Activated CD4-positive, alpha-beta T cell treated with anti-CD3 and anti-CD28 coated beads for 36 hours (primary cell): ENCODE results near the gene PLEKHA8. TPM values are rescaled to one million over a fixed set of nuclear protein-coding genes. Genes with fewer than 3 reads are reported as not detected.

Experiments
- ATAC-seq: fragments of 200-7000 bp; cut with Tn5 transposase; one replicate; pipeline ENCODE4 v1.10.0; 2021; ENCODE audit warnings: mild to moderate bottlenecking, moderate library complexity
- CTCF ChIA-PET: fragments of 350-600 bp; sonication (Branson Sonifier 250); formaldehyde crosslinking; loops from one replicate; lab custom pipeline; 2021; ENCODE audit warnings: antibody characterized with exemption; lab: Charles Lee
- POLR2A ChIA-PET: fragments of 350-600 bp; sonication (Branson Sonifier 250); formaldehyde crosslinking; loops from one replicate; lab custom pipeline; 2021; ENCODE audit warnings: antibody characterized with exemption, inconsistent platforms; lab: Charles Lee
- DNase-seq: peaks from one replicate; pipeline ENCODE4 v3.0.0-alpha.2; 2020
- H3K27ac Mint-ChIP-seq: one replicate; pipeline ENCODE4 v1.8.0; 2021; ENCODE audit warnings: mixed read lengths
- H3K27me3 Mint-ChIP-seq: one replicate; pipeline ENCODE4 v1.8.0; 2021; ENCODE audit warnings: mixed read lengths
- H3K36me3 Mint-ChIP-seq: one replicate; pipeline ENCODE4 v1.8.0; 2021; ENCODE audit warnings: low read depth, mixed read lengths
- H3K4me1 Mint-ChIP-seq: one replicate; pipeline ENCODE4 v1.8.0; 2021; ENCODE audit warnings: mixed read lengths
- H3K4me3 Mint-ChIP-seq: one replicate; pipeline ENCODE4 v1.8.0; 2021; ENCODE audit warnings: mild to moderate bottlenecking, moderate library complexity, mixed read lengths
- H3K9me3 Mint-ChIP-seq: one replicate; pipeline ENCODE4 v1.8.0; 2021; ENCODE audit warnings: low read depth, mixed read lengths
- intact Hi-C, 2 experiments: fragments of 100-400 bp; cut with DNase I in 1 of 2; cut with micrococcal nuclease in 1 of 2; formaldehyde crosslinking; loops; one replicate each; pipeline versions ENCODE4 v1.14.2 to v1.15.1; 2022 to 2024; cut with DNase I, micrococcal nuclease
- total RNA-seq, 2 experiments: library from RNA; stranded (reverse); gene quantifications; one replicate each; pipeline ENCODE4 v1.2.3, GENCODE V29; 2021

The PLEKHA8 gene
- total RNA-seq, 2 experiments from 2014 or later: 9.0 to 11.1 TPM

DNA sequence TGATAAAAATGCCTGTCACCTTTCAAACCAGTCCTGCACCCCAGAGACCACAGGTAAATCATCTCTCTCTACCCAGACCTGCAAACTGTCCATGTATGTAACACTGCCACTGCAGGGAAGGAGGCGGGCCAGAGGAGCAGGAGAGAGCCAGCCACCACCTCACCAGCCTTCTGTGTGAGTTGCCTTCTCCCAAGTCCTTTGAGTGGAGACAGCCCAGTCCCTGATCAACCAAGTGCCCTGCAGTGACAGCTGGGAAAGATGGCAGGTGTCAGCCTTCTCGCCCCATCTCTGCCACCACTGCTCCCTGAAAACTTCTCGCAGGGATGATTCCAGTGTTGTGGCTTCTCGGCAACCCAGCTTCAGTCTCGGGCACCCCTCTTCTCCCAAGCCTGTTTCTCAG is 149.0 kb downstream of the PLEKHA8 start:
- H3K27me3 Mint-ChIP-seq: no peaks in the 10 kb centered on the region
- H3K27ac Mint-ChIP-seq: no peak overlapping the region
- no peaks in the 10 kb centered on the region for H3K36me3 Mint-ChIP-seq
- ATAC-seq: no peak
- no peak for DNase-seq
- no peaks in the 10 kb centered on the region for H3K9me3 Mint-ChIP-seq
- no peak overlapping the region for H3K4me3 Mint-ChIP-seq
- H3K4me1 Mint-ChIP-seq: peaks cover 6% of the 10 kb centered on the region
- CTCF ChIA-PET: interaction anchor here (1.4 kb wide), 1 partner anchor 99 kb away, joined by 4 read pairs; no protein-coding TSS in a partner anchor
- intact Hi-C loops: no loop called here
- POLR2A ChIA-PET: interaction anchor here (0.6 kb wide), 1 partner anchor 1071 kb away, joined by 3 read pairs; no protein-coding TSS in a partner anchor

DNA sequence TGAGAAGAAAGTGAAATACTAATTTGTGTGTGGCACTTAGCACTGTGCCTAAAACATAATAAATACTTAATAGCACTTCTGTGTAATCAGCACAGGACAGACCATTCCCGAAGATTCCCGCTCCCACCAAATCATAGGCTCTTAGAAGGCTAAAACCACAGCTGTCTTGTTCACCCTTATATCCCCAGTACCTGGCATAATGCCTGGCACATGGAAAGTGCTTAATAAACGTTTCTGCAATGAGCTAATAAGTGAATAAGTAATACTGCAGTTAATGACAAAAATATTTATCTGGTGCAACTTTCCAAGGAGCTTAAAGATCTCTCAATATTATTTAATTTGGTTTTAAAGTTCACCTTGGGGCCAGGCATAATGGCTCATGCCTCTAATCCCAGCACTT is 149.8 kb downstream of the PLEKHA8 start:
- POLR2A ChIA-PET: interaction anchor here (0.6 kb wide), 1 partner anchor 1072 kb away, joined by 3 read pairs; no protein-coding TSS in a partner anchor
- no peak for ATAC-seq
- Mint-ChIP-seq H3K4me3 (no peak overlapping the region), H3K4me1 (peaks cover 6% of the 10 kb centered on the region), H3K27me3 (no peaks in the 10 kb centered on the region), H3K36me3 (no peaks in the 10 kb centered on the region), H3K9me3 (no peaks in the 10 kb centered on the region), H3K27ac (no peak overlapping the region)
- CTCF ChIA-PET: interaction anchor here (1.4 to 1.5 kb wide), 2 partner anchors 13 to 98 kb away, joined by 4 read pairs; no protein-coding TSS in a partner anchor
- intact Hi-C loops: no loop called here
- DNase-seq: no peak

DNA sequence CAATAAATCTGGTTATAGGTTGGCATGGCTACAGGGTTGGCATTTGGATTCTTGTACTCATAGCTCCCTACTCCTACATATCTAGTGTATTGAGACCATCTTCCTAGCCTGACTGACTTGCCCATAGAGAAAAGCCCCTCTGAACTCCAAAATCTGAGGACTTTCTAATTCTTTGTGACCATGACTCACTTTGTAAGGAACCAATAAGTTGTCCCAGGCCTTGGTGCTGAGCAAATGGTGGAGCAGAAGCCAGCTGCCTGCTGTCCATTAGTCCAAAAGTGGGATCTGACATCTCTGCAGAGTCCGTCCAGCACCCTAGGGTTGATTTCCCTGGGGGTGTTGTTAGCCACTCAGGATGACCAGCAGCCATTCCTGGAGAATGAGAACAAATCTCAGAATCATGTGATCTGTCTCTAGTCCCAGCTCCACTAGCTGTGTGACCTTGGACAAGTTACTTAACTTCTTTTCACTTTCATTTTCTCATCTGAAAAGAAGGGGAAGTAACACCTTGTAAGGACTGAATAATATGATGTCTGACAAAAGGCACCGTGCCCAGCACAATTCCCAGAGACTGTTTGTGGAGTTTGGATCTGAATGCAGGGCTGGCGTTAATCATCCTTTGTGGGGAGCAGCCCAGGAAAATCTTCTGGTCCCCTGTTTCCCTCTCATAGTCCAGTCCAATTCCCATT is 150.7 kb downstream of the PLEKHA8 start:
- DNase-seq (no peak), ATAC-seq (peak; percentile 39)
- Mint-ChIP-seq H3K36me3 (no peaks in the 10 kb centered on the region), H3K4me3 (no peak overlapping the region), H3K27ac (no peak overlapping the region), H3K9me3 (no peaks in the 10 kb centered on the region), H3K4me1 (peaks cover 6% of the 10 kb centered on the region), H3K27me3 (no peaks in the 10 kb centered on the region)
- POLR2A ChIA-PET: no interaction called here
- CTCF ChIA-PET: interaction anchor here (1.5 kb wide), 1 partner anchor 14 kb away, joined by 4 read pairs; no protein-coding TSS in a partner anchor
- intact Hi-C loops: no loop called here

Other genes starting within 250 kb of the PLEKHA8 start
- gene WIPF3, start 221.9 kb upstream of the PLEKHA8 start, total RNA-seq: not detected
- 1 to 10 TPM; 3.8 to 4.4 TPM for gene SCRN1, start 38.6 kb upstream of the PLEKHA8 start, total RNA-seq
- 1 to 10 TPM; 7.2 to 8.3 TPM for gene FKBP14, start 1.7 kb upstream of the PLEKHA8 start, total RNA-seq
- gene MTURN, start 106.6 kb downstream of the PLEKHA8 start, total RNA-seq: 1 to 10 TPM; 4.2 TPM